ENCODE results near the gene CAP2.

GRCh38 chr6:17416806-17417205 is 23.4 kb downstream of the CAP2 start:
- no peak for TF ChIP-seq EZH2 (IDR thresholded peaks at IDR 0.05)
- TF ChIP-seq POLR2AphosphoS5 (IDR thresholded peaks at IDR 0.05; ENCODE audit: borderline replicate concordance, low read depth, low read length) = no peak
- TF ChIP-seq FOXP2 (optimal IDR thresholded peaks at IDR 0.05; ENCODE audit: control extremely low read depth, extremely low read length, insufficient read depth) = no peak

Measured in SK-N-MC (cell line).